KMS-11 (cell line): Measurements from ENCODE around the gene MAST3.

ENCODE experiments used
- H2AFZ ChIP-seq: fragments of 200-600 bp; sonication (generic); 2 replicates; pipeline ENCODE4 v1.6.1; 2016; ENCODE audit warnings: antibody characterized with exemption, mixed run types, low read depth
- H3K27ac ChIP-seq: fragments of 200-600 bp; sonication (generic); 2 replicates; pipeline ENCODE4 v1.6.1; 2016; ENCODE audit warnings: mild to moderate bottlenecking, mixed run types
- H3K27me3 ChIP-seq: fragments of 200-600 bp; sonication (generic); 2 replicates; pipeline ENCODE4 v1.6.1; 2017; ENCODE audit warnings: mild to moderate bottlenecking, low read depth, mixed run types, moderate library complexity; ENCODE audit not compliant: insufficient read depth
- H3K36me3 ChIP-seq: fragments of 200-600 bp; sonication (generic); 2 replicates; pipeline ENCODE4 v1.6.1; 2017; ENCODE audit warnings: mild to moderate bottlenecking, mixed run types; ENCODE audit not compliant: insufficient read depth
- H3K4me1 ChIP-seq: fragments of 200-600 bp; sonication (generic); 2 replicates; pipeline ENCODE4 v1.6.1; 2016; ENCODE audit warnings: mild to moderate bottlenecking, low read depth, mixed run types; ENCODE audit not compliant: poor library complexity, severe bottlenecking
- H3K4me2 ChIP-seq: fragments of 200-600 bp; sonication (generic); 2 replicates; pipeline ENCODE4 v1.7.0; 2016; ENCODE audit warnings: mild to moderate bottlenecking, mixed run types
- H3K4me3 ChIP-seq: fragments of 200-600 bp; sonication (generic); IDR thresholded peaks from 2 replicates; pipeline ENCODE4 v1.6.1; 2017; ENCODE audit warnings: low read depth, low read length, mixed read lengths; ENCODE audit not compliant: insufficient read depth
- H3K79me2 ChIP-seq: fragments of 200-600 bp; sonication (generic); 2 replicates; pipeline ENCODE4 v1.6.1; 2016; ENCODE audit warnings: low read depth, mixed run types; ENCODE audit not compliant: insufficient read depth
- H3K9ac ChIP-seq: fragments of 200-600 bp; sonication (generic); 2 replicates; pipeline ENCODE4 v1.6.1; 2016; ENCODE audit warnings: mild to moderate bottlenecking, mixed run types
- H4K20me1 ChIP-seq: fragments of 200-600 bp; sonication (generic); 2 replicates; pipeline ENCODE4 v1.6.1; 2016; ENCODE audit warnings: mild to moderate bottlenecking, mixed run types; ENCODE audit not compliant: insufficient read depth
- CTCF ChIP-seq: fragments of 200-600 bp; sonication (generic); conservative IDR thresholded peaks from 2 replicates; pipeline ENCODE4 v1.6.1; 2017; ENCODE audit warnings: low read depth, mild to moderate bottlenecking, antibody characterized with exemption, low read length, moderate library complexity, mixed read lengths

The MAST3 gene

DNA sequence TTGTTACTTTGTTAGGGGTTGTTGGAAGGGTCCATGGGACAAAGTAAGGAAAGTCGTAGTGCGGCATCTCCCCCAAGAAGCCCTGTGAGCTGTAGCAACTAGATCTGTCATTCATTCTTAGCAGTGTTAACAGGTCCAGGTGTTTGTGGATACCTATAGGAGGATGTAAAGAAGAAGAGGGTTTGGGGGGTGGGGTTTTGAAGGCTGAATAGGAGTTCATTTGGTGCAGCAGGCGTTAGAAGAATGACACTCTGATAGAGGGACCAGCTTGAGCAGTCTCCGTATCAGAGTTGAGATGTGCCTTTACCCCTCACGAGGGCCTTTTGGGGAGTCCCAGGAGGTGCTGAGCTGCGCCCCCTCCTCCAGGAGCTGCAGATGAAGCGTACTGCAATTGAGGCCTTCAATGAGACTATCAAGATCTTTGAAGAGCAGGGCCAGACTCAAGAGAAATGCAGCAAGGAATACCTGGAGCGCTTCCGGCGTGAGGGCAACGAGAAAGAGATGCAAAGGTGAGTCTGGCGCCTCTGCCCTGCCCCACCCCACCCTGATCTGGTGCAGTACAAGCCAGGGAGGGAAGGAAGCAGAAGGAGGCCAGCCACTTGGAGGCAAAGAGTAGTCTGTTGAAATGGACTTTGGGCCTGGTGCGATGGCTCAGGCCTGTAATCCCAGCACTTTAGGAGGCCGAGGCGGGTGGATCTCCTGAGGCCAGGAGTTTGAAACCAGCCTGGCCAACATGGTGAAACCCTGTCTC is 68.4 kb downstream of the MAST3 start:
- no peak overlapping the region for H3K9ac ChIP-seq
- no peak overlapping the region for H3K27ac ChIP-seq
- no peak overlapping the region for H2AFZ ChIP-seq
- H3K4me2 ChIP-seq, result no peak overlapping the region
- no peaks in the 10 kb centered on the region for H3K27me3 ChIP-seq
- H3K4me3 ChIP-seq, result no peak overlapping the region
- no peaks in the 10 kb centered on the region for H4K20me1 ChIP-seq
- H3K36me3 ChIP-seq, result no peaks in the 10 kb centered on the region
- TF ChIP-seq CTCF, result no peak
- no peaks in the 10 kb centered on the region for H3K79me2 ChIP-seq
- H3K4me1 ChIP-seq, result no peaks in the 10 kb centered on the region

GRCh38 chr19:18167011-18167410 is 69.4 kb downstream of the MAST3 start:
- Histone ChIP-seq H3K9ac (no peak overlapping the region), H3K36me3 (no peaks in the 10 kb centered on the region)
- TF ChIP-seq CTCF, result no peak

DNA sequence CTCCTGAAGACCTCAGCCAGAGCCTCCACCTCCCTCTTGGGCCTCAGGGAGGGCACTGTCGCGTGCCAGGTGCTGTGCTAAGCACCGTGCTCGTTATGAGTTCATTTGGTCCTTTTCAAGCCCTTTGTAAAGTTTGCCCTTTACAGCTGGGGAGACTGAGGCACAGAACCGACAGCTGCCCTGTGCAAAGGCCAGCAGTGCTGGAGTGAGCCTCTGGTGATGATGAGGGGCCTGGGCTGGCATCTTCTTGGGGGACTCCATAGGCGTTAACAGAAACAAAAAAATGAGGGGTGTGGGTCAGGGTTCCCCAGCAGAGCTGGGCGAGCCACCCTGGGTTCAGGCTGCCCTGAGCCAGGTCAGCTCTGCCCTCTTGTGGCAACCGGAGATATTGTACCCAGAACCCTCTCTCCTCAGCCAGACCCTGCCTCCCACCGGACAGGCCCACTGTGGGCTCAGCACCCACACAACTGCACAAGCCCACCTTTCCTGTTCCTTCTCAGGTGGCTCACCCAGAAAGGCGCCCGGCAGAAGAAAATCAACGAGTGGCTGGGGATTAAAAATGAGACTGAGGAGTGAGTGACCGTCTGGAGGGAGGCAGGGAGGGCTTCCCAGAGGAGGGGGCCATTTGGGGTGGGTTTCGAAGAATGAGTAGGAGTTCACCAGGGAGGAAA is 70.5 kb downstream of the MAST3 start:
- no peak overlapping the region for H2AFZ ChIP-seq
- H3K27me3 ChIP-seq, result no peaks in the 10 kb centered on the region
- TF ChIP-seq CTCF, result peak; percentile 77
- H3K4me3 ChIP-seq, result no peak overlapping the region
- no peaks in the 10 kb centered on the region for H3K79me2 ChIP-seq
- no peak overlapping the region for H3K4me2 ChIP-seq
- no peaks in the 10 kb centered on the region for H3K4me1 ChIP-seq
- H3K9ac ChIP-seq, result no peak overlapping the region
- H3K36me3 ChIP-seq, result no peaks in the 10 kb centered on the region
- no peaks in the 10 kb centered on the region for H4K20me1 ChIP-seq
- H3K27ac ChIP-seq, result no peak overlapping the region

More at GRCh38 chr19:18167011-18167410, 69.4 kb downstream of the MAST3 start:
- Histone ChIP-seq H3K4me1 (no peaks in the 10 kb centered on the region), H3K27ac (no peak overlapping the region), H3K27me3 (no peaks in the 10 kb centered on the region), H3K79me2 (no peaks in the 10 kb centered on the region), H3K4me3 (no peak overlapping the region), H4K20me1 (no peaks in the 10 kb centered on the region), H3K4me2 (no peak overlapping the region), H2AFZ (no peak overlapping the region)

DNA sequence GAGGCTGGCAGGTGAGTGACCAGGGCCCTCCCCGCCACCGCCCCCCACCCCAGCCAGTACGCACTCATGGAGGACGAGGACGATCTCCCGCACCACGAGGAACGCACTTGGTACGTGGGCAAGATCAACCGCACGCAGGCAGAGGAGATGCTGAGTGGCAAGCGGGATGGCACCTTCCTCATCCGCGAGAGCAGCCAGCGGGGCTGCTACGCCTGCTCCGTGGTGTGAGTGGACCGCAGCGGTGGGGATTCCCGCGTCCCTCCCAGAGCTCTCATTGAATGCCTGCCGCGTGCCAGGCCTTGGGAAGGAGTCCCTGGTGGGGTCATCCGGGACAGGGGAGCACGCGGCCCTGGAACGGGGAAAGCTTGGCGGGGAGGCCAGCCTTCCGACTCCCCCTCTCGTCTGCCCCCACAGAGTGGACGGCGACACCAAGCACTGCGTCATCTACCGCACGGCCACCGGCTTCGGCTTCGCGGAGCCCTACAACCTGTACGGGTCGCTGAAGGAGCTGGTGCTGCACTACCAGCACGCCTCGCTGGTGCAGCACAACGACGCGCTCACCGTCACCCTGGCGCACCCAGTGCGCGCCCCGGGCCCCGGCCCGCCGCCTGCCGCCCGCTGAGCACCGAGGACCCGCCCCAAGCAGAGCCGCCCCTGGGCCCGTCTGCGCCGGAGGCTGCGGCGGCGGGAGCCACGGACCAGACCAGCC is 71.2 kb downstream of the MAST3 start:
- Histone ChIP-seq H3K36me3 (no peaks in the 10 kb centered on the region), H4K20me1 (no peaks in the 10 kb centered on the region), H2AFZ (no peak overlapping the region), H3K4me2 (no peak overlapping the region), H3K9ac (no peak overlapping the region), H3K27me3 (no peaks in the 10 kb centered on the region), H3K4me1 (peaks cover 4% of the 10 kb centered on the region), H3K27ac (no peak overlapping the region), H3K79me2 (no peaks in the 10 kb centered on the region), H3K4me3 (no peak overlapping the region)
- no peak for TF ChIP-seq CTCF
